ENCODE measurements around the gene CPNE2.
"Not testable (repeated sequence)": the region's sequence is repeated elsewhere in the genome, so short reads cannot be mapped to it uniquely, and the experiment has no call there.

CPNE2 gene

GRCh38 chr16:57091975-57092785 is at the start of gene CPNE2:
Gene CPNE2, plus strand, starts transcription at chr16:57092583. Its CDS starts 18,160 bp downstream, at chr16:57110743.
- no peak for DNase-seq

- no peak for DNase-seq
Measured at GRCh38 chr16:57043248-57043647, 49.1 kb upstream of the CPNE2 start.

DNA sequence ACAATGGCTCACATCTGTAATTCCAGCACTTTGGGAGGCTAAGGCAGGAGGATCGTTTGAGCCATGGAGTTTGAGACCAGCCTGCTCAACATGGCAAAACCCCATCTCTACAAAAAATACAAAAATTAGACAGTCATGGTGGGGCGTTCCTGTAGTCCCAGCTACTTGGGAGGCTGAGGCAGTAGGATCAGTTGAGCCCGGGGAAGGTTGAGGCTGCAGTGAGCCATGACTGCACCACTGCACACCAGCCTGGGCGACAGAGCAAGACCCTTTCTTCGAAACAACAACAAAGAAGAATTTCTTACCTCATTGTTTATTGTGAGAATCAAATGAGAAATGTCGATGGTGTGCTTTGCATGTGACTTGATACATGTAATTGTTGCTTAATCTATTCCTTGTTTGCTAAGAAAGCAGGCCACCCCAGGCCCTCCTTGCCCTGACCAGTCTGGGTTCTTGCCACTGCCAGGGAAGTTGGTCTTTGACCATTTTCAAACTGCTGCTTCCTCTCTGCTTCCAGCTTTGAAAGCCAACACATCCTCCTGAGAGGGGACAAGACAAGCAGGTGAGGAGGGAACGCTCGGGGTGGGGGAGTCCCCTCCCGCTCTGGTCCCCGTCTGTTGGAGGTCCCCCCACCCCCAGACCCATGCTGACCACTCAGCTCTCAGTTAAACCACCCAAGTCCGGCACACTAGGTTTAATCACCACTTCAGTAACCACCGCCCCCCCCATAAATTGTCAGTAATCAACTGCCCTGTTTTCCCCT is 47.3 kb upstream of the CPNE2 start:
- no peak for DNase-seq

DNA sequence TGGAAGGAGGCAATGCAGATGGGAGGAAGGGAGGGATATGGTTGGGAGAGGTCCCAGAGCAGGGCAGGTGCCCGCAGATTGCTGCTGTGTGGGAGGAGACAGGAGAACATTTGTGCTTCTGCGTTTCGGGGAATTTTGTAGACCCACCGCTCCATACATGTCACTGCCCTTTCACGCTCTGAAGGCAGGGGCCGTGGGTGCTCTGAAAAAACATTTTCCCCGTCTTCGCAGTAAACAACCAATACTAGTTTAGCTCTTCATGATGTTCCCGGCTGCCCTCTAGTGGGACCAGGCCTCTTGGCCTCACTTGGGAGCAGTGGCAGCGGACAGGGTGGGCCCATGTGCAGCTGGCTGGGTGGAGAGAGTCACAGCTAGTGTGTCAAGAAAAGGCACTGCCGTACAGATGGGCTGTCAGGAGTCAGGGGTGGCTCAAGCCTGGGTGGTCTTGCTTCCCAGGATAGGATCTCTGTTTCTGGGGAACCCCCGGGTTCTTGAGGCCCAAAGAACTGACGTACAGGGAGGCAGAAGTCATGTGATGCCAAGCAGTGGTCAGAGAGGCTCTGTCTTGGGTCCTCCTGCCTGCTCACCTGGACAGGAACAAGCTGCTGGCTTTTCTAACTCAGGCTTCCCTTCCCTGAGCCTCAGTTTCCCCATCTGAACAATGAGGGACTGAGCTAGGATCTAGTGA is 46.5 kb upstream of the CPNE2 start:
- peak; percentile 56 for DNase-seq

- DNase-seq: no peak
Measured at GRCh38 chr16:57048095-57048494, 44.3 kb upstream of the CPNE2 start.

DNA sequence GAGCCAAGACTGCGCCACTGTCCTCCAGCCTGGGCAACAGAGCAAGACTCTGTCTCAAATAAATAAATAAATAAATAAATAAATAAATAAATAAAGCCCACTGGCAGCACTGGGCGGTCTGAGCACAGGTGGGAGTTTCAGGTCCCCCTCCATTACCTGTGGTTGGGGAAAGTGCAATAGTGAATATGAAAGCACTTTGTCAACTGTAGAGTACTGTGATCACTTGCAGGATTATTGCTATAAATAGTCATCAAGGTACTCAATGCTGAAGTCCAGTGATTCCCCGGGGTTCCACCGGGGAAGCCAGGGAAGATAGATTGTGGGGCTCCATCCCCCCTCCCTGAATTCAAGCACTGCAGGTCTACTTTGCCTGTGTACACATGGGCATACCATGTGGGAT is 42.7 kb upstream of the CPNE2 start:
- DNase-seq: no peak

GRCh38 chr16:57051696-57052228 is 40.6 kb upstream of the CPNE2 start:
- DNase-seq: no peak

GRCh38 chr16:57053206-57053605 is 39.2 kb upstream of the CPNE2 start:
- no peak for DNase-seq

DNA sequence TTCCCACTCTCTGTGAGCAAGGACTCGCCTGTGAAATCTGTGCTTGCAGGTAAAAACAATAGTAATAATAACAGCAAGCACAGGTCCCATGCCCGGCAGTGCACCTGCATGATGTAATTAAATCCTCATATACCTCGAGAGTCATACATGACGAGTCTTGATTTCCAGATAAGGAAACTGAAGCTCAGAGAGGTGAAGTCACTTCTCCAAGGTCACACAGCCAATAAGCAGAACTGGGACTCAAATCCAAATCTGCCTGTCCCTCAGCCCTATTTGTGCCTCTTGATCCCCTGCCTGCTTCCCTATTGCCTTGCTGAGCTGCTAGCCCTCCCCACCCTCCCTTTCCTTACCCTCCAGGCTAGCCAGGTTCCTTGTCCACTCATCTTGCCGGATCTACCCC is 38.0 kb upstream of the CPNE2 start:
- no peak for DNase-seq

DNA sequence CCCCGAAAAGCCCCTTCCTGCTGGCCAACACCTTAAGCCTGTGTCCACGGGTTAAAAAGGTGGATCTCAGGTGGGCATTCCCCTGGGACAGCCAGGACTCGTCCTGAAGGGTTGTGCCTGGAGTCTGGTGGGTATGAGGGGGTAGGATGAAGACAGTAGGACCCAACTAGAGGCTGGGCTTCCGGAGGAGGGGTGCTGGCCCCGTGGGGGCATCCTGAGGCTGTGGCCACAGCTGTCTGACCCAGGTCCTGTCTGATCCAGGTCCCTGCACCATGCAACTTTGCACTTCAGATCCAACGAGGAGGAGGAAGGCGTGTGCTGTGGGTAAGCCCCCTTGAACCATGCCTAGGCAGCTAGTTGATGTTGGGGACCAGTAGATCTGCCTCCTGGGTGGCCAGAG is 37.6 kb upstream of the CPNE2 start:
- DNase-seq: no peak

DNA sequence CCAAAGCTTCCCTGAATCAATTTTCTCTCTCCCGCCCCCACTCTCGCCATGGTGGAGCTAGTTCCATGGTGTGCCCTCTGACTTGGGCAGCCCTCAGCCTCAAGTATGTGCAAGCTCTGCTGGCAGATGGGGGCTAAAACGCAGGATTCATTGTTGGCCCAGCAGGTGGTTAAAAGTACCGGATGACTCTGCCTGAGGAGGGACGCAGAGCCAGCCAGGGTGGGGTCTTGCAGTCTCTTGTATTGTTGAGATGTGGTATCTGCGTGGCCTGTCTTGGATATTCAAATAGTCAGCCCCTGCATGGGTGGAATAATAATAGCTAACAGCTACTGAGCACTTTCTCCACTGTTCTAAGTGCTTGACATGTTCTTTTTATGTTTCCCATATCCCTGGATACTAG is 36.7 kb upstream of the CPNE2 start:
- DNase-seq: no peak

GRCh38 chr16:57058291-57058861 is 34.0 kb upstream of the CPNE2 start:
- DNase-seq: no peak

- no peak for DNase-seq
Measured at GRCh38 chr16:57060323-57061083, 31.9 kb upstream of the CPNE2 start.

- DNase-seq: no peak
Measured at GRCh38 chr16:57061084-57061905, 31.1 kb upstream of the CPNE2 start.

GRCh38 chr16:57062329-57062728 is 30.1 kb upstream of the CPNE2 start:
- DNase-seq: no peak

GRCh38 chr16:57063189-57063588 is 29.2 kb upstream of the CPNE2 start:
- not testable (repeated sequence) for DNase-seq

DNA sequence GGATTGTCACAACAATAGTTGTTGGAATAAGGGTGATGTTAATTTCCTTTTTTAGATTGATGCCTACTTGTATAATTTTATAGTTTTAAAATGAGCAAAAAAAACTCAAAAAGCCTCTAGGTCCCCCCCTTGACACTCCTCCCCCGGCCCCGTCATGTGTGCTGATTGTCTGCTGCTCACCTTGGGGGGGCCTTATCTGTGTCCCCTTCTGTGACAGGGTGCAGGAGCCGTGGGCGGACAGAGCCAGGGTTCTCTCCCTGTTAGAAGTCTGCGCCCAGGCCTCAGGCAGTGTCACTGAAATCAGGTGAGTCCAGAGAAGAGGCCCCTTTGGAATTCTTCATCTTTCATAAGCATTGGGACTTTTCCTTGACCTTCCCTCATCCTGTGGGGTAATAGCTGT is 27.4 kb upstream of the CPNE2 start:
- DNase-seq: no peak

GRCh38 chr16:57066625-57067024 is 25.8 kb upstream of the CPNE2 start:
- DNase-seq: no peak

GRCh38 chr16:57067347-57067746 is 25.0 kb upstream of the CPNE2 start:
- DNase-seq: no peak

DNA sequence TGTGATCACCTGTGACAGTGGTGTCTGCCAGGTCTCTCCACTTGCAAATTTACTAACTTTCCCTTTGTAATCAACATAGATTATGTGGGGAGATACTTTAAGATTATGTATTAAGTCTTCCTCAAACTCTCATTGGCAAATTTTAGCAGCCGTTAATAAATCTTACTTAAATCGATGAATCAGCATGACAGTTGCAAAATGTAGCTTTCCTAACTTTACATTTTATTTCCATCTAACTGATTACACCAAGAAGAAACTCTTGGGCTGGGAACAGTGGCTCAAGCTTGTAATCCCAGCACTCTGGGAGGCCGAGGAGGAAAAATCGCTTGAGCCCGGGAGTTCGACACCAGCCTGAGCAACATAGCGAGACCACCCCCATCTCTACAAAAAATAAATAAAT is 23.3 kb upstream of the CPNE2 start:
- DNase-seq: no peak

GRCh38 chr16:57069635-57070370 is 22.6 kb upstream of the CPNE2 start:
- no peak for DNase-seq

Measured in activated gamma-delta T cell treated with Interleukin-2 at 50 U/mL for 16 hours (primary cell).